ENCODE data around the gene MRPL54.

DNA sequence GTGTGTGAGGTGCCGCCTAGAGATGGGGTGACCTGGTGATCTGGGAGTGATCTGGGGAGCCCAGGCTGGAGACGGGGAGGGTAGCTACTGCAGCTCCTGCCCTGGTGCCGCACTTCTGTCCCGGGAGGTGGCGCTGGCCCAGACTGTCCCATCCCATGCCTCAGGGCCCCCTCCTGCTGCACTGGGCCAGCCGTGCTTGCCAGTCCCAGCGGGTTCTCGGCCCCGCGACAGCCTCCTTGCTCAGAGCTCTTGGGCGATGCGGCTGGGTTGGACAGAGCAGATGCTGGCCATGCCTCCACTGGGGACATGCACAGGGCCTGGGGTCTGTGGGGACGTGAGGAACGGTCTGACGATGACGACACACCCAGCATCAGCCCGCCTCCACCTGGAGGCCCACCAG lies 7.0 kb downstream of the MRPL54 start:
- TF ChIP-seq EZH2 (IDR thresholded peaks at IDR 0.05; ENCODE audit: borderline replicate concordance) (no peak), EZH2phosphoT487 (IDR thresholded peaks at IDR 0.05; ENCODE audit: low read depth, severe bottlenecking, unreplicated experiment) (no peak)
- TF ChIP-seq, protein P1, sequence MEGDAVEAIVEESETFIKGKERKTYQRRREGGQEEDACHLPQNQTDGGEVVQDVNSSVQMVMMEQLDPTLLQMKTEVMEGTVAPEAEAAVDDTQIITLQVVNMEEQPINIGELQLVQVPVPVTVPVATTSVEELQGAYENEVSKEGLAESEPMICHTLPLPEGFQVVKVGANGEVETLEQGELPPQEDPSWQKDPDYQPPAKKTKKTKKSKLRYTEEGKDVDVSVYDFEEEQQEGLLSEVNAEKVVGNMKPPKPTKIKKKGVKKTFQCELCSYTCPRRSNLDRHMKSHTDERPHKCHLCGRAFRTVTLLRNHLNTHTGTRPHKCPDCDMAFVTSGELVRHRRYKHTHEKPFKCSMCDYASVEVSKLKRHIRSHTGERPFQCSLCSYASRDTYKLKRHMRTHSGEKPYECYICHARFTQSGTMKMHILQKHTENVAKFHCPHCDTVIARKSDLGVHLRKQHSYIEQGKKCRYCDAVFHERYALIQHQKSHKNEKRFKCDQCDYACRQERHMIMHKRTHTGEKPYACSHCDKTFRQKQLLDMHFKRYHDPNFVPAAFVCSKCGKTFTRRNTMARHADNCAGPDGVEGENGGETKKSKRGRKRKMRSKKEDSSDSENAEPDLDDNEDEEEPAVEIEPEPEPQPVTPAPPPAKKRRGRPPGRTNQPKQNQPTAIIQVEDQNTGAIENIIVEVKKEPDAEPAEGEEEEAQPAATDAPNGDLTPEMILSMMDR (IDR thresholded peaks at IDR 0.05; ENCODE audit: poor library complexity) = no peak

All from hepatocyte (in vitro differentiated cells).